Activated gamma-delta T cell (primary cell): ENCODE data around the gene PLEKHA7.

ENCODE experiments used
- DNase-seq: peaks from one replicate; lab custom pipeline; 2025; lab: John Stamatoyannopoulos, UW

PLEKHA7 gene

DNA sequence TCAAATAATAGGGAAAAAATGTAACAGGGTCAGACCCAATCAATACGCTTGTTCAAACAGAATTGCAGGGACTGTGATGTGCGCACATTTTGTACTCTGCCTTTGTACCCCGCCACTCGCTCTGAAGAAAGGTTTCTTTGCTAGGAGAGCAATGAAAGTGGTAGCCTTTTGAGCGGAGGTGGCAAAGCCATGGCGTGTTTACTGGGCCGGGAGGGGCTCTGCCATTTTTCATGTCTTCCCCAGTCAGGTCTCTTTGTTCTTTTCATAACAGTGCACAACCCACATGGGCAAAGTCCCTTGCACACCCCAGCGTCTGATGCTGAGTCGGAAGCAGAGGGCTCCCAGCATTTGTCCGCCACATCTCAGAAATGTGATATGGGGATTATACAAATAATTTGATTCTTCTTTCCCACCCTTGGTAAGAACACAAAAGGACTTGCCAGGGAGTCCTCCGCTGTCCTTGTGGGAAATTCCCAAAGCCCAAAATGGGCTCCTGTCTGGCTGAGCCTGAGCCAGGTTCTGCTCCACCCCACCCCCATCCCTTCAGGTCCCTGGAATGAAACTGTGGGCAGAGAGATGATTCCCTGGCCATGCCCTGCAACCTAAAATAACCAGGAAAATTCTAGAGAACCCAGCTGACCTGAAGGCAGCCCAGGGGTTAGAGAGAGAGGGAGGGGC is 239.1 kb downstream of the PLEKHA7 start:
- no peak for DNase-seq

DNA sequence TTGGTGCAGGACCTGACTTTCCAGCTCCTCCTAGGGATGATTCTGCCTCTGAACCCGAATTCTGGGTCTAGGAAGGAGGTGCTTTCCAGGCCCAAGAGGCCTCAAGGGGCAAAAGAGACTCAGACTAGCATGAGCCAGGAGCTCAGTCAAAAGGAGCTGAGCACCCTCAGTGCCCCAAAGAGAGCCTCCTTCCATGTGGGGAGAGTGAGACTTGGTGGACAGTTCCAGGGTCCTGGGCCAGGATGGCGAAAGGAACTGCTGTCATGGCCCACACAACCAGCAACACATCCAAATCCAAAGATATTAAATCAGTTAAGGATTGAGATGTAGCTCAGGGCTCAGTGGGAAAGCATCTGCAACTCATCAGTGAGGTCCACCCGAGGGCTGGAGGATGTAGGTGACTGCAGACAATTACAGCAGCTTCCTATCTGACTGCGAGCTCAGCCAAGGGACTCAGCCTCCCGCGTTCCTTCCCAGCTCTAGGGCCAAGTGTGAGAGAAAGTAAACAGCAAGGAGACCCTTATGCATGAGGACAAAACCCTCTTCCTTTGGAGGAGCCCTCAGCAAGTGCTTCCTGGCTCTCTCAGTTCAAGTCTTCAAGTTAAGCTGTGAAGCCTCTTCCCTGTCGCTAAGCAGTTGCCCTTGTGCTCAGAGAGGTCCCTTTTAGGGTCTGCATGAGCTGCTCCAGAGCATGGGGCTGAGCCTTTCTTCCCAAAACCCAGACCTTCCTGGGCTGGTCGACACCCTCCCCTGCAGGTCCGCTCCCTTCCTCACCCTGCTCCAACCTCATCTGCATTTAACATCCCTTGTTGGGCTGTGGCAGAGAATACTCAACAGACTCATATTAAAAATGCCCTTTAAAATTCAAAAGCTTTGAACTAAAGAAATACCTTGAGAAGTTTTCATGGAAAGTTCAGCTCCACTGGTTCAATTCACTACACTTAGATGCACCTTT is 240.0 kb downstream of the PLEKHA7 start:
- DNase-seq = no peak

DNA sequence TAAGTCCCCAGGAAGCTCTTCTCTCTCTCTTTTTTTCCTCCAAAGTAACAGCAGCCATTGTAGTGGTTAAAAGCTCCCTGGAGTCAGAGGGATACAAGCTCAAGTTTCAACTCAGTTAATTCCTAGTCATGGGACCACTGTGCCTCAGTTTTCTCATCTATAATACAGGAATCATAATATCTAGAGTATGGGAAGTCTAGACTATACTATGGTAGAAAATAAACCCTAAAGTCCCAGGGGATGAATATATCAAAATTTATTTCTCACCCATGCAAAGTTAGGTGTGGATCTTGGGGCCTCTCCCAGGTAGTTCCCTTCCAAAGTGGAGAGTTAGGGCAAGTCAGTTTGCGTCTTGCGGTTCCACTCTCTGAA is 242.1 kb downstream of the PLEKHA7 start:
- DNase-seq = no peak

DNA sequence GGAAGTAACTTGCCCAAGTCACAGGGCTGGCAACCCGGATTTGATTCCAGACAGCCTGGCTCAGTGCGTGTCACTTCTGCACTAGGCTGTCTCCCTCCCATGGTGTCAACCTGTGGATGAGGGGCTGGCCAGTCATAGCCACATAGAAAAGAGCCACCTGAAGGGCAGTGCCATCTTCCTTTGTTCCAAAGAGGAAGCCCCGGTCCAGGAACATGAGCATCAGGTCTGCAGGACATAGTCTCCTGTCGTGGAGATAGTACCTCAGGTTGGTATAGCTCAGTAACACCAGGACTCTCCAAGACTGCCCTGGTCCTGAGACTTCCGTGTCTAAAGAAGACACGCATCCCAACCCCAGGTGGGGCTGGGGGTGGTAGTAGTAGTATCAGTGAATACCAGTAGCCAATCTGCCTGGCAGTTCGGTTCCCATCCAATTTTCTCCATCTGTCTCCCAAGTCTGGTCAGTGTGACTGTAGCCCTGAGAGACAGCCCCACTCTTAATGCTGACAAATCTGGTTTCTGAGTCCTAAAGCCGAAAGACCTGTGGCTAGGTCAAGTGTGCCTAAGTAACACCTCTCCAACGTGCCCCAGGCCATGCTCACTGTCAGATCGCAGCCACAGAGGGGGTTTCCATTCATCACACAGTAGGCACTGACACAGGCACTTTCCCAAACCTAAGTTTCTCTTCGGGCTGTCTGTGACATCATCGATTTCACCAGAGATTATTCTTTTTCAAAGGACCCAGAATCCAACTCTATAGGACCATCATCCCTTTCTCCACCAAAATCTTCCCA is 242.7 kb downstream of the PLEKHA7 start:
- no peak for DNase-seq

DNA sequence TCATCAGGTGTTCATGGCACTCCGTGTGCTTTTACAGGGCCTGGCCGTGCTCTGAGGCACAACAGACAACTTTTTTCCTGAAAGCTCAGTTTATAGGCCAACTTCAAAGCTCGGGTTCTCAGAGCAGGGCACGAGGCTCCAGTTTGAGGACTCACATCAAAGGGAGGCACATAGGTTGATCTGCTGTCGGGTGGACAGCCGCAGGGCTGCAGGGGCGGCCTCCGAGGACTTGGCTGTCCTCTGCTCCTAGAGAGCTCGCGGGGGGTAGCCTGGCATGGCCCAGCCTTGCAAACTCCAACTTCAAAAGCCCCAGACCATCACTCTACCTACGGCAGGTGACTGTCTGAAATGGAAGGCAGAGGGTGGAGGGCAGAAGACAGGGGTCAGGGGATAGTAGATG is 244.2 kb downstream of the PLEKHA7 start:
- DNase-seq = no peak

DNA sequence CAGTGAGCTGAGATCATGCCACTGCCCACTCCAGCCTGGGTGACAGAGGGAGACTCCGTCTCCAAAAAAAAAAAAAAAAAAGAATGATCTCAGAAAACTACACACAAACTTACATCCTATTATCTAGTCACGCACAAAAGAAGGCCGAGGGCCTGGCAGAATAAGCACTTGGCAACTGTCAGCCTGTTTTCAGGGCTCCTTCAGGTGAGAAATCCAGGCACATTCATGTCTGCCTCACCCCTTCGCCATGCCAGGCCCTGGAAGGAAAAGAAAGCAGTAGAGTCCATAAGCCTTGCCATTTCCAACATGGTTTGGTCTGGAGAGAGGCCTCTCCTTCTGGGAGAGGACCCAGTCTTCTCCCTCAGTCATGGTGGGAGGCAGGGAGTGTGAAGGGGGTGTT is 244.8 kb downstream of the PLEKHA7 start:
- no peak for DNase-seq

DNA sequence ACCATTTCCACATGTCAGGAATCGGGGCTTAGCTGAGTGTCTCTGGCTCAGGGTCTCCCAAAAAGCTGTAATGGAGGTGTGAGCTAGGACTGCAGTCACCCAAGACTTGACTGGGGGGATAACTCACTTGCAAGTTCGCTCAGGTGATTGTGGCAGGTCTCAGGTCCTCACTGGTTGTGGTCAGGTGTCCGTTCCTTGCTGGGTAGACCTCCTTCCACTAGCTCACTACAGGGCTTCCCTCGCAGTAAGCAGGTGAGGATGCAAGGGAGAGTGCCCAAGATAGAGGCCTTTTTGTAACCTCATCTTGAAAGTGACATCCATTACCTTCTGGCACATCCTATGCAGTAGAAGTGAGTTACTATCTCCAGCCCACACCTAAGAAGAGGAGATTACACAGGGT is 246.3 kb downstream of the PLEKHA7 start:
- DNase-seq = no peak

DNA sequence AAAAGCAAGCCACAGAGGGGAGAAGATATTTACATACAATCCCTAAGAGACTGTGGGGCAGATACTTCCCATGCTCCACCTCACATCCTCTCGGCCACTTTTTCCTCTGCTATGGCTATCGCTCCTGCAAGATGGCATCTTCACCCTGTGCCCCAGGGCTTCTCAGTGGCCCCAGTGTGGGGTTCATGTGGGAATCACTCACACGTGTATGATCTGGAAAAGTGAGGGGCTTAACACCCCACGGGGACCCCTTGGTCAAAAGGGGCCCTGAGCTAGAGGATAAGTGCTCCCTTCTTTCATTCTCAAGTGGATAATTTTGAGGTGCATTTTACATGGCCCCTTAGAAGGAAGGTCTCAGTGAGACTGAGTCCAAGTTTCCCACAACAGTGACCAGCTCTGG is 247.1 kb downstream of the PLEKHA7 start:
- no peak for DNase-seq

DNA sequence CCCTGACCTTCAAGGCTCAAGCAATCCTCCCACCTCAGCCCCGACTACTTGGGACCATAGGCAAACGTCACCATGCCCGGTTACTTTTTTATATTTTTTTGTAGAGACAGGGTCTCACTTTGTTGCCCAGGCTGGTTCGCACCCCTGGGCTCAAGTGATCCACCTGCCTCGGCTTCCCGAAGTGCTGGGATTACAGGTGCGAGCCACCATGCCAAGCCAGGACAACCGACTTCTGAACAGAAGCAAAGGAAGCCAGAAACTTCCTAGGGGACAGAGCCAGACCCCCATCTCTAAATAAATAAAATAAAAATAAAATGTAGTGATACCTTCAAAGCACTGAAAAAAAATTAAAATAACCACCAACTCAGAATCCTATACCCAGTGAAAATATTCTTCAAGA is 249.3 kb downstream of the PLEKHA7 start:
- no peak for DNase-seq

DNA sequence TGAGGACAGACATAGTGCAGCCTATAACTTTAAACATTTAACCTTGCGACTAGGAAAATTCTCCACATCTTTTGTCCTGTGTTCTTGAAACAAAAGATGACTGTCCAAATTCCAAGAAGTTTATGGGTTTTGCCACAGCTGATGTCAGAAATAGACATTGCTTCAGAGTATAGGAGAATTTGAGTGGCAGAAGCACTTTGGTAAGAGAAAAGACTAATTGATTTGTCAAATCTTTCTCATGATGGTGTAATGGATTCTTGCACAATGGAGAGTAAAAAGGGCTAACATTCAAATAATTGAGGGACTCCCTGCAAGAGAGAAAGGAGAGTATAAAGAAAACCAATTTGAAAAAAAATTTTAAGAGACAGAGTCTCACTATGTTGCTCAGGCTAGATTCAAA is 250.5 kb downstream of the PLEKHA7 start:
- DNase-seq = no peak

DNA sequence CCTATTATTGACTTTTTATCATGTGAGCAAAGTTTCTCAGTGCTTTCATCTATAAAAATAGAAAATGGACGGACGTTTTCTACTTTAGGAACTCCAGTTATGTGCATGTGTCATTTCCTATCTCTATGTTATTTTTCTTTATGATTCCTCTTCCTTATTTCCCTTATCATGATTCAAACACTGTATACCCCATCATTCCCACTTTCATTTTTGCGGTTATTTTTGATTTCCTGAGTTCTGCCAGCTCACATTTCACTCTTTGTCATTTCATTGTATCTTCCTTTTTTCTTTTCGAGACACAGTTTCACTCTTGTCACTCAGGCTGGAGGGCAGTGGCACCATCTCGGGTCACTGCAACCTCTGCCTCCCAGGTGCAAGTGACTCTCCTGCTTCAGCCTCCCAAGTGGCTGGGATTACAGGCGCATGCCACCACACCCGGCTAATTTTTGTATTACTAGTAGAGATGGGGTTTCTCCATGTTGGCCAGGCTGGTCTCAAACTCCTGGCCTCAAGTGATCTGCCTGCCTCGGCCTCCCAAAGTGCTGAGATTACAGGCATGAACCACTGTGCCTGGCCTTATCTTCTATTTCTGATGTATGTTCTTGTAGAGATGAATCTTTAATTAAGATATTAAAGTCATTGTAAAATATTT is 254.2 kb downstream of the PLEKHA7 start:
- no peak for DNase-seq

DNA sequence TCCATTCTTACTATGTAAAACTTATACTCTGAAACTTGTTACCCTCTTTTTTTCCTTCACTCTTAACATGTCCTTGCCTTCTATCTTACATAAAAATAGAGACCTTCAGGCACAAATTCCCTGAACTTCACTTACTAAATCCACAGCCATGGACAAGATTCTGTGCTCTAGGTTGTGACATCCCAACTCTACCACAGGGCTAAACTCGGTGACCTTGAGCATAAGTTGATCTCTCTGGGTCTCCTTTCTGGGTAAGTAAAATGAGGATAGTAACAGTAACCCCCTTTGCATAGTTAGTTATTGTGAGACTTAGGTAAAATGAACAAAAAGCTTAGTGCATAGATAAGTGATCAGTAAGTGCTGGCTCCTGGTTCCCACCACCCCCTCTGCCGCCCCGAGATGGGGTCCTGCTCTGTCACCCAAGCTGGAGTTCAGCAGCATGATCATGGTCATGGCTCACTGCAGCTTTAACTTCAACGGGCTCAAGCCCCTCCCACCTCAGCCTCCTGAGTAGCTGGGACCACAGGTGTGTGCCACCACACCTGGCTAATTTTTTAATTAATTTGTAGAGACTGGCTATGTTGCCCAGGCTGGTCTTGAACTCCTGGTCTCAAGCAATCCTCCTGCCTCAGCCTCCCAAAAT is 255.7 kb downstream of the PLEKHA7 start:
- no peak for DNase-seq

DNA sequence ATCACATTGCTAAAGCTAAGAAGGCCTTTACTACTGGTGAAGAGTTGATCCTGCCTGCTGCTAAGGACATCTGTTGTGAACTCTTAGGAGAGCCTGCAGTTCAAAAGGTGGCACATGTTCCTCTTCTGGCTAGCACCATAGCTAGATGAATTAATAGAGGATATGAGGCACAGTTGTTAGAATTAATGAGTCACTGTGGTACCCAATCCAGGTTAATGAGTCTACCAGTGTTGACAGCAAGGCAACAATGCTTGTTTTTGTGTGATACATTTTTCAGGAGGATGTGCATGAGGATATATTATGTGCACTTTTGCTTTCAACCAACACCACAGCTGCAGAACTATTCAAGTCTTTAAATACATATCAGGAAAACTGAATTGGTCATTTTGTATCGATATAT is 263.8 kb downstream of the PLEKHA7 start:
- DNase-seq = no peak

DNA sequence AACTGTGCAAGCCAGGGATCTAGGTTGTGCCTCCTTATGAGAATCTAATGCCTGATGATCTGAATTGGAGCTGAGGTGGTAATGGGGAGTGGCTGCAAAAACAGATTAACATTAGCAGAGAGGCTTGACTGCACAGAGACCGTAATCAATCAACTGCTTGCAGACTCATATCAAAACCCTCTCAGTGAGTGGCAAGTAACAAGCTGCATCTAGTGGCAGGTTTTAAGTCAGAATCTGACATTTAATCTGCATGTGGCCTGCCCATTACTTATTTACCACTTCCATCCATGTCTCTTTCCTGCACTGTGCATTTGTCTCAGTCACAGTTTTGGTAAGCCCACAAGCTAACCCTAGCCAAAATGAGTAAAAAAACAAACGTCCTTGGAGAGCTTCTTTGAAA is 264.5 kb downstream of the PLEKHA7 start:
- no peak for DNase-seq

DNA sequence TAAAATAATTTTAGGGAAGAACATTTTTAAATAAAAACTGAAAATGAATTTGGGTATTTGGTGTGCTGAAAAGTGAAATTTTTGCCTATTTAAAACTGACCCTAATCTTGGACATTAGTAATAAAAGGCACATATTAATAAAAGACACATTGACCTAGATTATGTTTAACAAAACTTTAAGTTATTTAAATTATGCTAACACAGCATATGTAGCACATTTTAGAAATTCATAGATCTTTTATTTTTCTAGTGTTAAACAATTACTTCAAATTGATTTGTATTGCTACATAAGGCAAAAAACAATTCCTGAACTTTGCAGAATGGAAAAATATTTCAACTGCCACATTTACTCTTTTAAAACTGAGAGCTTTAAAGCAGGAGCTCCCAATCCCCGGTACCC is 265.1 kb downstream of the PLEKHA7 start:
- DNase-seq = no peak

DNA sequence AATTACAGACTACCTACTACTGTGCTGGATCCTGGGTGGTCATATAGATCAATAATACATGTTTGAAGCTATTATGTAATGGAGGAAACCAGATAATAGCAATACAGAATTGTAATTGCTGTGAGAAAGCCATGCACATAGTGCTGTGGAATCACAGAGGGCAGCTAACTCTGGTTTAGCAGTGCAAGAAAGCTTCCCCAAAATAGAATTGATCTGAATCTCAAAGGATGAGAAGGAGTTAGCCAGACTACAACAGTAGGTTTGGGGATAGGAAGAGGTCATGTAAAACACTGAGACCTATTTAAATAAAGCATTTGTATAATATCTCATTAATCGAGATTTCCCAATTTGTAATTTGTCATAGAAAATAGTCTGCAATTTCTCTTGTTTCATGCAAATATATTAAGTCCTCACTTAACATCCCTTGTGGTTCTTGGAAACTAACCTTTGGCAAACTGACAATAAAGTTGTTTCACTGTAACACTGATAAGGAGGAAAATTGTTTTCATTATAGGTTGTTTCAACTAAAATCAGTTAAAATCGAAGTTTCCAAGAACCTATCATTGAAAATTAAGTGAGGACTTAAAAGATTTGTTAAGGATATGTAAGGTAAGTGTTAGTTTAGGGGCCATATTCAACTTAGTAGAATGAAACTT is 268.1 kb downstream of the PLEKHA7 start:
- DNase-seq = no peak

DNA sequence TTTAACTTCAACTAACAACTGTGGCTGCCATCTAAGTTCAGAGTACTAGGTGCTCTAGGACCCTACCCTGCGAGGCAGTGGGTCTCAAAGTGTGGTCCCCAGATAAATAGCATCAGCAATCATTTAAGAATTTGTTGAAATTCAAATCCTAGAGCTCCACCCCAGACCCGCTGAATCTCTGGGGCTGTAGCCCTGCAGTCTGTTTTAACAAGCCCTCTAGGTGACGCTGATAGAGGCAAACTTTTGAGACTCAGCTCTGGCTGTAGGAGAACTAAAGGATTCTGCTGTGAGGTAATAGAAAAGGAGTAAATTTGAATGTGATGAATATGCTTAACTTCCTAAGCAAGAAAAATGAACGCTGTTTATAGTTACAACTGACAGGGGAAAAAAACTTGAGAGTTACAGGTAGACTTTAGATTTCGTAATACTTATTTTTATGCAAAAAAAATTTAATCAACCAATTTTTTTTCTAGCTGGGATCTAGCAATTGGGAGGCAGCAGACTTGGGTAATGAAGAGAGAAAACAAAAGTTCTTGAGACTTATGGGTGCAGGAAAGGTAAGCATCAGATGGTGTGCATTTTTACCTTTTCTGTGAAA is 270.0 kb downstream of the PLEKHA7 start:
- no peak for DNase-seq

DNA sequence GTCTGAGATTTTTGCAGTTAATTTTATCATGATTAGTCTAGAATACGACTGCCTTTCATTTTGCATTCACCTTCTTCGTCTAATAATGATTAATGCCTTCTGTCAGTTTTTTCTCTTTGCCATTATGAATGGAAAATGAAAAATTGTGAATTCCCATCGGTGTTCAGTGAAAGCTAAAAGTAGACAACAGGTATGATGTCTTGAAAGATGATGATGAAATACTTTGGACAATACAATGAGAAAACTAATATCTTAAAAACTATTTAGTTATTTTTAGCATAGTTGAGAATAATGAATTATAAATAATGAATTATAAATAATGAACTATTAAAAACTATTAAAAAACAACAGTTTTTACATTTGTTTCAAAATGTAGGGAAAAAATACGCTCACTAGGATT is 270.7 kb downstream of the PLEKHA7 start:
- DNase-seq = no peak

DNA sequence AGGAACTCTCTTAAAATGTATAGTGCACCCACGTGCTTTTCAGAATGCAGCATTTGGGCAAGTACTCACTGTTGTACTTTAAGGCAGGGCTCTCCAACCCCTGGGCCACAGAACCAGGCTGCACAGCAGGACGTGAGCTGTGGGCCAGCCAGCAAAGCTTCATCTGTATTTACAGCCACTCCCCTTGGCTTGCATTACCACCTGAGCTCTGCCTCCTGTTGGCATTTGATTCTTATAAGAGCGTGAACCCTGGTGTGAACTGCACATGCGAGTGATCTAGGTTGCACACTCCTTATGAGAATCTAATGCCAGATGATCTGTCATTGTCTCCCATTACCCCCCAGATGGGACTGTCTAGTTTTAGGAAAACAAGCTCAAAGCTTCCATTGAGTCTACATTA is 272.7 kb downstream of the PLEKHA7 start:
- no peak for DNase-seq

DNA sequence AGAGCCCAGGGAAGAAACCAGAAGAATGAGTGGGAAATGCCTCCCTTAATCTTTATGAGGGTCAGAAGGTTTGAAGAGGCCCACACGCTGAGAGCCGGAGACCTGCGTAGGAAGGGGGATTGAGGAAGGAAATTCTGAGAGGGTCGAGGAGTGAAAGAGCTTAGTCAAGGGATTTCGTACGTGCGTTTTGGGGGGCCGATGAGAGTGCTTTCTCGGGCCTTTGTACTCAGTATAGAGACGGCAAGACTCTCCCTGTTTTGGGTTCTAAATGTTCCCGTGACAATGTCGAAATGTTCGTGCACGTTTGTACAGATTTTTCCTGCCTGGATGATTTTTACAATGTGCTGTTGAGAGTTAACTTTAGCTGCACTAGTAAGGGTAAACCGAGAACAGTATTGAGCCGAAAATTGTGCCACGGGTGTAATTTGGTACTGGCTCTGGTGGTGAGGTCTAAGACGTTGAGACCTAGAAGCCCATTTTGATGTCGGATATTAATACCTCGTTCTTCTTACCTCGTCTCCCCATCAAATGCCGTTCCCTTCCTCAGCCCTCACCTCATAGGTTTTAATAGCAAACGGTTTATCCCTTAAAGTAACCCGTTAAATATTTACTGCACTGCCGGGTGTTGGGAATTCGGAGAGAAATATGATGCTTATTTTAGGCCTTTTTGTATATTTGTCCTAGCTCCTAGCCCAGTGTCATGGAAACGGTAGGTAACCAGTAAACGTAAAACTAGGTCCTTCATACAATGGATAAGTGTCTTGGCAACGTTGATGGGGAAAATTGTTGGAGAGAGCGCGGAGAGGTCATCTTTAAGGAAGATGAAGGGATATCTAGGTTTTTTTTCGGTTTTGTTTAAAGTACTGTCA is 275.0 kb downstream of the PLEKHA7 start:
- no peak for DNase-seq
